LoVo (cell line): Measurements from ENCODE around the gene LAMTOR1.
A peak's percentile ranks its signal among the peaks of the same experiment; 100 is the strongest.
"Not testable (repeated sequence)": the region's sequence is repeated elsewhere in the genome, so short reads cannot be mapped to it uniquely, and the experiment has no call there.

Source experiments
- DNase-seq: peaks from one replicate; pipeline ENCODE4 v3.0.0-alpha.2; 2016; ENCODE audit warnings: low spot score

Gene LAMTOR1

DNA sequence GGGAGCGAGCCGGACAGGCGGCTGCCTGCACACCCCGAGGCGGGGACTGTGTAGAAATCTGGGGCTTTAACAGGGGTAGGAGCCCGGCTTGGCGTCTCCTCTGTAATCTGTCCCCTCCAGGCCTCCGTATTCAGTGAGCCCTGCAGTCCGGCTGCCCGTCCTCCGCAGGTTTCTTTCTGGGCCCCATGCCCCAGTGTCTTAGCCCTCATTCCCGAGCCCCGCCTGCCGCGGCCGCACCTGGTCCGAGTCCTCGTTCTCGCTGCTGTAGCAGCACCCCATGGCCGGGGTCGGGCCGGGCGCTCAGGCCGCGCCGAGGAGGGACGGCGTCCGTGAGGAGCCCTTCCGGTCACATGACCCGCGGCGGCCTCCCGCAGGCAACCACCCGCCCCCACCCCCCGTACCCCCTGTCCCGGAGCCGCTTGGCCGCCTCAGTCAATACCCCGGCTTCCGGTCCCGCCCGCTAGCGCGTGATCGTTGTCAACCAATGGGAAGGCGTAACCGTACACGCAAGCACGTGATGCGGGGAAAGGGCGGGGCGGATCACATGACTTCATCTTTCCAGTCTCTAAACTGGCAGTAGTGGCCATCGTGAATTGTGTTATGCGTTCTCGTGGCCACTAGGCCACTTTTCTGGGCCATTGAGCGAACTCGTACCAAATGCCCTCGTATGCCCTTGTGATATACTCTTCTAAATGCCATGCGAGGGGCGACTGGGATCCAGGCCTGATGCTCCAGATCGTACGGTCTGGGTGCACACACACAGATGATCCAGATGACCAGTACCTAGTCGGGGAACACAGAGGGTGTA, at the start of gene LAMTOR1:
LAMTOR1 (minus strand) TSS at position 352 of the 808 bp plus-strand sequence; CDS start at position 279, 73 bp downstream.
- peak; percentile 98 for DNase-seq

DNA sequence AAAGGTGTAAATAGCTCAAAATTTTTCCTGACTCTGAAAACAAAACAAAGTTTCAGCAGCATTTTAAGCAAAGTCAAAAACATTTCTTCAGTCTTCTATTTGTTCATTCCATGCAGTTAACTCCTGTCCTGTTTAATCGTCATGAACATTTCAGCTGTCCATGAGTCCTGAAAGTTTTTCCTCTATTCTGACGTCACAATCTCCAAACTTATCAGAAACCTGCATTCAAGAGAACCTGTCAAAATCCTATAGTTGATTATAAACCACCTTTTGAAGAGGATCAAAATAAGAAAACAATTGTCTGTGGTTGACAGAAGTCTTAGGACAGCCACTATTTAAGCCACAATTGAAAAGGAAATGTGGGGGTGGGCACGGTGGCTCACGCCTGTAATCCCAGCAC, 47.8 kb upstream of the LAMTOR1 start:
- DNase-seq, result no peak

GRCh38 chr11:72146625-72147024, 43.5 kb upstream of the LAMTOR1 start:
- no peak for DNase-seq

- DNase-seq, result peak; percentile 29
These were observed 41.9 kb upstream of the LAMTOR1 start for GRCh38 chr11:72144807-72145565.

- DNase-seq, result not testable (repeated sequence)
These were observed 39.4 kb upstream of the LAMTOR1 start for GRCh38 chr11:72142543-72142942.

GRCh38 chr11:72142086-72142485, 39.0 kb upstream of the LAMTOR1 start:
- DNase-seq, result not testable (repeated sequence)

DNA sequence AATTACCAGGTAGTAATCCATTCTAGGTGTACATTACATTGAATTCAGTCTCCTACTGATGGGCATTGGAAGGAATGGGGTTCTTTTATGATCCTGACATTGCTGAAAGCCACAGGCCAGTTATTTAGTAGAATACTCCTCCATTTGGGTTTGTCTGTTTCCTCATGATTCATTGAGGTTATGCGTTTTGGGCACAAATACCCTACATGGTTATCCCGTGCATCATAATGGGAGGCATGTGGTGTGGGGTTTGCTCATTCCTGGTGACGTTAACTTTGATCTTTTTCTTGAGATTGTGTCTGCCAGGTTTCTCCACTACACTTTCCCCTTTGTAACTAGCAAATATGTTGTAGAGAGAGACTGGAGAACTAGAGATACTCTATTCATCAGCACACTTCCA, 38.0 kb upstream of the LAMTOR1 start:
- DNase-seq, result peak; percentile 37

DNA sequence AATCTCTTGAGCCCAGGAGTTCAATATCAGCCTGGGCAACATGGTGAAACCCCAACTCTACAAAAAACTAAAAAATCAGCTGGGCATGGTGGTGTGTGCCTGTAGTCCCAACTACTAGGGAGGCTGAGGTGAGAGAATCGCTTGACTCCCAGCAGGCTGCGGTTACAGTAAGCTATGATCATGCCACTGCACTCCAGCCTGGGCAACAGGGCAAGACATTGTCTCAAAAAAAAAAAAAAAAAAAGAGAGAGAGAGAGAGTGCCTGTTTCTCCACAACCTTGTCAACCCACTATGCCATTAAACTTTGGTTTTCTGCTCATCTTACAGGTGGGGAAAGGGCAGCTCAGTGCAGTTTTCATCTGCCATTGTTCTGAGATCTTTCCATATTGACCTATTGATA, 37.6 kb upstream of the LAMTOR1 start:
- DNase-seq, result no peak

GRCh38 chr11:72139500-72139899, 36.4 kb upstream of the LAMTOR1 start:
- no peak for DNase-seq

DNA sequence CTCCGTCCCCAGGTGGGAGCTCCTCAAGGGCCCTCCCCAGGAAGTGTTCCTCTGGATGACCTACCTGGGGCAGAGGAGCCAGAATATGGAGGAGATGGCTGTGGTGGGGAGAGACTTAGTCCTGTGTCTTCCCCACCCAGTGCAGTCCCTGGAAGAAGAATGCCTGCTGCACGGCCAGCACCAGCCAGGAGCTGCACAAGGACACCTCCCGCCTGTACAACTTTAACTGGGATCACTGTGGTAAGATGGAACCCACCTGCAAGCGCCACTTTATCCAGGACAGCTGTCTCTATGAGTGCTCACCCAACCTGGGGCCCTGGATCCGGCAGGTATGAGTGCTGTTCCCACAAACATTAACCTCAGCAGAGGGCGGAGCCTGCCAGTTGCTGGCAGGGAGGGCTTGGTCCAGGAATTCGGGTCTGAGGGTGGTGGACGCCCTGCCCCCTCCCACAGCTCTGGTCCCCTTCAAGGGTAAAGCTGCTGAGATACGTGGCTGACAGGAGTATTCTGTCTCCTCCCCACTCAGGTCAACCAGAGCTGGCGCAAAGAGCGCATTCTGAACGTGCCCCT, 35.8 kb upstream of the LAMTOR1 start:
- no peak for DNase-seq

DNA sequence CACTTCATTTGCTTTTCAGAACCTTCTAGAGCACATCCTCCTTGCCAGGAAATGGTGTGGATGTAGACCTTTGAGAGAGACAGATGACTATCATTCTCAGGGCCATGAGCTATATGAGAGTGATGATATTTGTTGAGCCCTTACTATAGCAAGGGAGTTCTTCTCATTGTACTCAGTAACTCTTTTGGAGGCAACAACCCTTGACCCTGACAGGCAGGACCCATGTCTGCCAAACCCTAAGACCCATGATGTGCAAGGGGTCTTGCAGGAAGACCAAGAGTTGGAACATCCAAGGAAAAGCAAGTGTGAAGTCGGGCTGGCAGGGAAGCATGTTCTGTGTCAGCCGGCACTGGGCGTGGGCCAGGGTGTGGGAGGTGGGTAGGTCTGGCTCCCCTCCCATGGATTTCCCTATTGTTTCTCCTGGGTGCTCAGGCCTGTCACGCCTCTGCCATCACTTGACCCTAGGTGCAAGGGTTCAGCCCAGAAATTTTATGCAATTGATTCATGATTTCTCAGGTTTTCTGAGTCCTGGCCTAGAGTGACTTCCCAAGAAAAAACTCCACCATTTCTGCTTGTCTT, 33.7 kb upstream of the LAMTOR1 start:
- DNase-seq, result no peak

- DNase-seq, result no peak
These were observed 33.0 kb upstream of the LAMTOR1 start for GRCh38 chr11:72135891-72136683.

GRCh38 chr11:72135473-72135872, 32.4 kb upstream of the LAMTOR1 start, which contains the start of gene FOLR3:
Gene FOLR3, plus strand, starts transcription at chr11:72135725. Its CDS starts 228 bp downstream, at chr11:72135953.
- not testable (repeated sequence) for DNase-seq

GRCh38 chr11:72132646-72133045, 29.5 kb upstream of the LAMTOR1 start:
- no peak for DNase-seq

DNA sequence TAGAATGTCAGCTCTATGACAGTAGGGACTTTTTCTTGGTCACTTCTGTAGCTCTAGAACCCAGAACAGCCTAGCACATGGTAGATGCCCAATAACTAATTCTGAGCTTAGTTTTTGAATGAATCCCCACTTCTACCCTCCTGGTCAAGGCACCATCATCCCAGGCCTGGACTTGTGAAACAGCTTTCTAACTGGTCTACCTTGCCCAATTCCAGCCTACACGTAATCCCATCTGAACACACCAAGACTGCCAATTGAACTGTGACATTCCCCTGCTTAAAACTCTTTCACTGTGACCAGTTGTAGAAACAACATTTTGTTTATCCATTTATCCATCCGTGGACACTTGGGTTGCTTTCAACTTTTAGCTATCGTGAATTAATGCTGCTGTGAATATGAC, 26.3 kb upstream of the LAMTOR1 start:
- DNase-seq, result no peak

DNA sequence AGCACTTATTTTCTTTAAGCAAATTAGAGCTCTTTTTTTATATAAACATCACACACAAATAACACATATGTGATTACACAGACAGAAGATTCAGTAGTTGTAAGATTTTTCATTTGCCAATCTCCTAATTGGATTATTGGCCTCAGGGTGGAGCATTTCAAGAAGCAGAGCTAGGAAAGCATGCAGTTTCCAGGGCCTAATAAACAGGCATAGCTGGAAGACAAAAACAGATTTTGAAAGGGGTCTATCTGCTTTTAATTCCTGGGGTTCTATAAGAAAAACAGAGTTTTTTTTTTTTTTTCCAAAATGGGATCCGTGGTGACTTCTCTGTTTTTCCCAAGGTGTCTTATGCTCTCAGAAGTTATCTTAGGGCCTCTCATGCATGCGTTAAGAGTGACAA, 24.8 kb upstream of the LAMTOR1 start:
- DNase-seq, result no peak

DNA sequence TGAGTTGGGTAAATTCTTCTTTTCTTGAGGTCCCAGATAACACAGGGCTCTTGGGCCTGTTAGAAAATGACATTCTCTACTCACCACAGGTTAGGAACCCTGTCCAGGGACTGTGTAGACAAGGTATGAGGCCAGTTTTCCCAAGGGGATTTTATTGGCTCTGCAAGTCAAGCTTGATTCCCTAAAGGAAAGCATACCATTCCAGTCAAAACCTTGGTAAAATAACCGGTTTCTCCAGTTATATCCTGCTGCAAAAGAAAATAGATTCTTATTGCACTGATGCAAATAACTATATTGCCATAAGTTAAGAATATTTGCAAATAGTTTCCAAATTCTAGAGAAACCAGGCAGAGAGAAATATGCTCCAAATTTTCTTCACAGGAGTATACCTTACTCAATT, 22.9 kb upstream of the LAMTOR1 start:
- no peak for DNase-seq

- no peak for DNase-seq
These were observed 20.9 kb upstream of the LAMTOR1 start for GRCh38 chr11:72124046-72124445.

- DNase-seq, result no peak
These were observed 20.1 kb upstream of the LAMTOR1 start for GRCh38 chr11:72123117-72123653.

GRCh38 chr11:72122607-72123006, 19.5 kb upstream of the LAMTOR1 start:
- no peak for DNase-seq

- no peak for DNase-seq
These were observed 17.8 kb upstream of the LAMTOR1 start for GRCh38 chr11:72120930-72121329.
